BE2C (cell line): ENCODE data around the gene RBMS2.

ENCODE experiments used
- DNase-seq: peaks from one replicate; pipeline ENCODE4 v3.0.0-alpha.2; 2020
- H3K27me3 ChIP-seq: fragments of 250-450 bp; sonication (Bioruptor Pico); 2 replicates; pipeline ENCODE4 v1.5.1; 2020; ENCODE audit warnings: mild to moderate bottlenecking
- H3K36me3 ChIP-seq: fragments of 250-450 bp; sonication (Bioruptor Pico); 2 replicates; pipeline ENCODE4 v1.5.1; 2020; ENCODE audit warnings: mild to moderate bottlenecking
- H3K4me1 ChIP-seq: fragments of 250-450 bp; sonication (Bioruptor Pico); 2 replicates; pipeline ENCODE4 v1.5.1; 2020
- H3K4me3 ChIP-seq: 2 replicates; pipeline ENCODE4 v1.5.1; 2011; ENCODE audit warnings: low read depth, low read length
- H3K9me3 ChIP-seq: fragments of 250-450 bp; sonication (Bioruptor Pico); 2 replicates; pipeline ENCODE4 v1.5.1; 2020
- TF ChIP-seq, protein P1 (sequence below): IDR thresholded peaks from 2 replicates; pipeline ENCODE4 v1.5.1; 2012; ENCODE audit warnings: mild to moderate bottlenecking, low read depth, low read length

RBMS2 gene

DNA sequence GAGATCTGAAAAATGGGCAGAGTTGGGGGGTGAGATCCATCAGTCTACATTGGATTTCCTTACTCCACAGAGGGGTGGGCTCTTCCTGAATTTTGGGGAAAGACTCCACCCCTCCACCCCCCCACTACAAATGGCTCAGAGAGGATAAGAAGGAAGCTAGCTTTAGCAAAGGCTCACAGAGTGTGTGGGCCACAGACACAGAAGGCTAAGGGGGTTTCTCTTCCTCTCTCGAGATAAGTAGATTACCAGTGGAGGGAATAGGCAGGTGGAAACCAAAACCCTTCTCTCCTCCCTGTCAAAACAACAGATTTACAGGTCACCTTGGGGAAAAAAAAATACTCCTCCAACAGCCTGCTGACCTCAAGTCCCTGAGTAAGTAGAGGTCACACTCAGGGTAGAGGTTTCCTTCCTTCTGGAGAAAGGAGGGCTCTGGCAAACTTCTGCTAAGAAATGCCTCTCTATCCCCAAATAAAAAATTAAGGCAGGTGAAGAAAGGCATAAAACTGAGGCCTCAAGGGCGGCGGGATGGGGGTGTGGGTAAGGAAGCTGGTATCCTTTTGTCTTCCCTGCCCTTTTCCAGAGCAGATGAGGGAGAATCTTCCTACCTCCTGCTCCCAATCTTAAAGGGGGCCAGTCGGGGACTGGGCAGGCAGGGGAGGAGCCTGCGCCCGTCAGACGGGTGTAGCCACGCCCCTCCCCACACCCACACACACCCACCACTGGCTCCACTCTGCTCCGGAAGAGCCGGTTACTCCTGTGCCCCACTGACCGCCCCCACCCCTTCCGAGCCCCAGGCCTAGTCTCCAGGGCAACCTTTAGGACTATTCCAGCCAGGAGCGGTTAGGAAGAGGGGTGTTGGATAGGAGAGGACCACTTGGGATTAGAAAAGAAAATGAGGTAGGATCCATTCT lies 110.4 kb downstream of the RBMS2 start:
- H3K36me3 ChIP-seq, result peaks cover 5% of the 10 kb centered on the region
- peak; percentile 75 for DNase-seq
- no peaks in the 10 kb centered on the region for H3K27me3 ChIP-seq
- TF ChIP-seq, protein P1, sequence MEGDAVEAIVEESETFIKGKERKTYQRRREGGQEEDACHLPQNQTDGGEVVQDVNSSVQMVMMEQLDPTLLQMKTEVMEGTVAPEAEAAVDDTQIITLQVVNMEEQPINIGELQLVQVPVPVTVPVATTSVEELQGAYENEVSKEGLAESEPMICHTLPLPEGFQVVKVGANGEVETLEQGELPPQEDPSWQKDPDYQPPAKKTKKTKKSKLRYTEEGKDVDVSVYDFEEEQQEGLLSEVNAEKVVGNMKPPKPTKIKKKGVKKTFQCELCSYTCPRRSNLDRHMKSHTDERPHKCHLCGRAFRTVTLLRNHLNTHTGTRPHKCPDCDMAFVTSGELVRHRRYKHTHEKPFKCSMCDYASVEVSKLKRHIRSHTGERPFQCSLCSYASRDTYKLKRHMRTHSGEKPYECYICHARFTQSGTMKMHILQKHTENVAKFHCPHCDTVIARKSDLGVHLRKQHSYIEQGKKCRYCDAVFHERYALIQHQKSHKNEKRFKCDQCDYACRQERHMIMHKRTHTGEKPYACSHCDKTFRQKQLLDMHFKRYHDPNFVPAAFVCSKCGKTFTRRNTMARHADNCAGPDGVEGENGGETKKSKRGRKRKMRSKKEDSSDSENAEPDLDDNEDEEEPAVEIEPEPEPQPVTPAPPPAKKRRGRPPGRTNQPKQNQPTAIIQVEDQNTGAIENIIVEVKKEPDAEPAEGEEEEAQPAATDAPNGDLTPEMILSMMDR, result no peak
- H3K4me1 ChIP-seq, result peaks cover 18% of the 10 kb centered on the region
- no peaks in the 10 kb centered on the region for H3K9me3 ChIP-seq
- H3K4me3 ChIP-seq, result peak overlapping the region; percentile 43

DNA sequence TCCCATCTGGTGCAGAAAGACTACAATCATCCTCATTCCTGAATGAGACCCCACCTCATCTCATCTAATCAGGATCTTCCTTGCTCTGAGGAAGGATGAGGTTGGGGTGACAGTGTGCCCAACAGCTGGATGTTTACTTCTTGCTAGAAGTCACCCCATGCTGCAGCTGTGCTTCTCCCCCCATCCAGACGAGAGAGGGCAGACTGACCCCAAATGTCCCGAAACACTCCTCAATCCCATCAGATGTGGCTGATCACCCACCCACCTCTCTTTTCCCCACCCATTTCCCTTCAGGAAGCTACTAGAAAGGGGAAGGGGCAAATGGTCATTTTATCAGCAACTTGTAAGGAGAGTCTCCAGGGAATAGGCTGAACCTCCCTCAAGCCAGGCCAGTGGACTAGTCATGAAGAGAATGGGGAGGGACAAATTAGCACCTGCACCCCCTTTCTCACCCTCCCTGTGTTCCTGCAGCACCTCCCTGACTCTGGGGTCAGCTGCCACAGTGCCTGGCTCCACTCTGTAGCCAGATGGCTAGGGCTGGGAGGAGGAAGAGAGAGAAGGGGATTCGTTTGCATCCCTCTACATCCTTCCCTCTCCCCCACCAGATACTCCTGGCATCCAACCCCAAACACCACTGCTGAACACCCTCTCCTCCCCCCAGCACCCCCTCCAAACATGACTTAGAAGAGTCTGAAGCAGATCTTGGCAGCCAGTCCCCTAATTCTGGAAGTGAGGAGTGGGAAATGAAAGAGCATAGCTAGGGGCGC lies 111.3 kb downstream of the RBMS2 start:
- Histone ChIP-seq H3K36me3 (peaks cover 12% of the 10 kb centered on the region), H3K4me1 (peaks cover 21% of the 10 kb centered on the region), H3K27me3 (no peaks in the 10 kb centered on the region)

DNA sequence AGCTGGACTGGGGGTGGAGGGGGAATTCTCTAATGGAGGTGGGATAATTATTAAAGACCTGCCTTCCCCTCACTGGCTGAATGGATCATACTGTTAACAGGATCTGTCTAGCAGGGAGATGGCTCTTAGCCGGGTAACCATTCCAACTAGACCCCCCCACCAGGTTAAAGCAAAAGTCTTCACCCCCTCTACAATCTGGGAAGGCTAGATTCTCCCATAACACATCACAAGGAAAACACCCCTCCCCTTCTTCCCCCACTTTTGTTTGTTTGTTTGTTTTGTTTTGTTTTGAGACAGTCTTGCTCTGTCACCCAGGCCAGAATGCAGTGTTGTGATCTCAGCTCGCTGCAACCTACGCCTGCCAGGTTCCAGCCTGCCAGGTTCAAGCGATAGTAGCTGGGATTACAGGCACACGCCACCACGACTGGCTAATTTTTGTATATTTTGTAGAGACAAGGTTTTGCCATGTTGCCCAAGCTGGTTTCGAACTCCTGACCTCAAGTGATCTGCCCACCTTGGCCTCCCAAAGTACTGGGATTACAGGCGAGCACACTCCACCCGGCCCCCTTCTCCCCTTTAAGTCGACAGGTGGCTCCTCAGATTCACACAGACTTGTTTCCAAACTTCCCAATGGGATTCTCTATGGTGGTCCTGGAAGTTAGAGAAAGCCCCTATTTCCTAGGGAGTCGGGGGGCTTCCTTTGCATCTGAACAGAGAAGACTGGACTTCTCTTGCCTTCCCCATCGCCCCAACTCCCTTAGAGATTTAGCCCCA lies 112.0 kb downstream of the RBMS2 start:
- Histone ChIP-seq H3K4me1 (peaks cover 21% of the 10 kb centered on the region), H3K36me3 (peaks cover 19% of the 10 kb centered on the region), H3K9me3 (no peaks in the 10 kb centered on the region), H3K27me3 (no peaks in the 10 kb centered on the region), H3K4me3 (peak overlapping the region; percentile 88)
- DNase-seq, result no peak
- TF ChIP-seq, protein P1, result no peak

More for the DNA sequence above, 111.3 kb downstream of the RBMS2 start:
- DNase-seq, result no peak
- H3K4me3 ChIP-seq, result peak overlapping the region; percentile 43
- H3K9me3 ChIP-seq, result no peaks in the 10 kb centered on the region
- TF ChIP-seq, protein P1, result no peak

DNA sequence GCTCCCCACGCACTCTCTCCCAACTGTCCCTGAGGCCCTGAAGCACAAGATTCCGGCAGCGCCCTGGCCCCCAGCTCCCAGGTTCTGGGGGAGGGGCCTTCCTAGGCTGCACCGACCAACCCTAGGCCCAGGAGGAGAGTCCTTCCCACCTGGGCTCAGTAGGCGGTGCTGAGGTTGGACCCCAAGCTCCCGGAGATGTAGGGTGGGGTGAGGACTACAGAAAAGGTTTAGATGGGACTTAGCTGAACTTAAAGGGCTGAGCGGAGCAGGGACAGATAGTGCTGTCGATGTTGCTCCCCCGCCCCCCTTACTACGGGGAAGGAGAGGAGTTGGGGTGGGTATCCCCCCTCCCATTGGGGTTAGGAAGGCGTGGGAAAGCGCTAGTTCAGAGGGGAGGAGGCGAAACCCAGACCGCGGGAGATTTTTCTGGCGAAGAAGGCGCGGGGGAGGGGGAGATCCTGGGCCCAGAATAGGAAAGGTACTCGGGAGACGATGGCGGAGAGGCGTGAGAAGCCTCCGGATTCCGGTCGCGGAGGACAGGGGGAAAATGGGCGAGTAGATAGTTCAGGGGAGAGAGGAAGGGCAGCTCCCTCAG lies 112.7 kb downstream of the RBMS2 start:
- Histone ChIP-seq H3K36me3 (peaks cover 24% of the 10 kb centered on the region), H3K9me3 (no peaks in the 10 kb centered on the region), H3K27me3 (no peaks in the 10 kb centered on the region), H3K4me3 (peak overlapping the region; percentile 88), H3K4me1 (peaks cover 21% of the 10 kb centered on the region)
- no peak for DNase-seq
- TF ChIP-seq, protein P1, result no peak

DNA sequence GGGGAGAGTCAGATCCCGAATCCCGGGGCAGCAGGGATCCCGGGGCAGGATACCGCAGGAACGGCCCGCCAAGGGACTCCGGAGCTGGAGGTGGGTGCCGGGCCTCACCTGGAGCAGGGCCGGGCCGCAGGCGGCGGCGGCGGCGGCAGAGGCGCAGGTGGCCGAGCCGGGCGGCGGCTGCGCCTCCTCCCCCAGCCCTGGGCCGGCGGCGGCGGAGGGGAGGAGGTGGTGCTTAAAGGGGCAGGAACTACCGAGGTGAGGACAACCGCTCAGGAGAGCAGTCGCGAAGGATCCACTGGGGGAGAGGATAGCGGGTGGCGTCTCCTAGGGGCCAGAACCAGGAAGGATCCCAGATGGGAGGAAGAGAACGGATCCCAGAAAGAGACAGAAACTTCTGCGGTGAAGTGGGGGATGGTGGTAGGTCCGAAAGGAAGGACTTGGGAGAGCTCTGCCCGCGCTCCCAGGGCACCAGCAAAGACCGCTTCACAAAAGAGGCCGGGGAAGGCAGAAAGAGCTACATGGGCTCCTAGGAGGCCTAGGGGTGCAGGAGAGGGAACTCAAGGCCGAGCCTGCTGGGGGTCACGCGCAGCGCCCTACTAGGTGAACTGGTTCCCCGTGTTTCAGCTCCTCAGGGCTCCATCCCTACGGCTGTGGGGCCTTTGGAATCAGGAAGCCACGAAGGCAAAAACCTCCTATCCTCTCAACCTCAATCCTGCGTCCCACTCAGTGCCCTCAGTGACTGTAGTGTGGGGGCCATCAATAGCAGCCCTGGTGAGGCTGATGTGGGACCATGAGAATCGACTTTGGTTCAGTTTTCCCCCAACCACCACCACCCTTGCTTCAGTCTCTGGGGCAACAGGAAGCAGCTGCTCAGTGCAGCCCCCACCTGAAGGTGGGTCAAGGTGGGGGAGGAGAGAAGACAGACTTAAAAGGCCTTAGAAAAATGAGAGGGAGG lies 113.5 kb downstream of the RBMS2 start:
- Histone ChIP-seq H3K27me3 (no peaks in the 10 kb centered on the region), H3K4me3 (peak overlapping the region; percentile 88), H3K36me3 (peaks cover 29% of the 10 kb centered on the region), H3K4me1 (peaks cover 21% of the 10 kb centered on the region), H3K9me3 (no peaks in the 10 kb centered on the region)
- TF ChIP-seq, protein P1, result peak; percentile 71
- peak; percentile 85 for DNase-seq
